ENCODE measurements around the gene PRKCE.

The PRKCE gene

DNA sequence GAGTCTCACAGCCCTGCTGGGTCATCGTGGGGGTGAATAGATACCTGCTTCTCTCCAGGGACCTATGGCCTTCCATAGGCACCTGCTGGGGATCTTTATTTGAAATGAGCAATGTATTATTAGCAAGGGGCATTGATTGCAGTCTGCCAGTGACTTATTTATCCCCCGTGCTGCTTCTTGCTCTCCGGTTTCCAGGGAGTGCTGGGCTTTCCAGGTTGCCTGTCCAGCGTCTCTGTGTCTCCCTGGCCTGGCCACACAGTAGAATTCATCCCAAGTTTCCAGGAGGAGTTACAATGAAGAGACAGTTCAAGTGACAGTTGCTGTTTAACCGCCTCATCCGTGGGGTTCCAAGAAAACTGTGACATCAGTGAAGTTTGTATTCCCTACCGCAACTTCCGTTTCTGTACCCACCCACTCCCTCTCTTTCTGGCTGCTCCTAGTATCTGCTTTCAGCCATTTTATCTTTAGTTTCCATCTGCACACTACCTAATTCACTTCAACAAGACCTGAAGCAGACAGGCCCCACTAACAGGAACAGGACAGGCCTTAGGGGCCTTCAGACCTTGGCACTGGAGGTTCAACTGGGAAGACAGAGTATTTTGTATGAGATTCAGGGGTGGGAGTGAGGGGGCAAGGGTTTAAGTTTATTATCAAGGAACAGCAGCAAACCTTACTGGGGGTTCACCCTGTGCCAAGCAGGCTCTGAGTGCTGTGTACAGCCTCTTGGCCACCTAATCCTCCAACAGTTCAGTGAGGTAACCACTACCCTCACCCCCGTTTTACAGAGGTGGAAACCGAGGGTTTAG, 134.8 kb downstream of the PRKCE start:
- DNase-seq: no peak

DNA sequence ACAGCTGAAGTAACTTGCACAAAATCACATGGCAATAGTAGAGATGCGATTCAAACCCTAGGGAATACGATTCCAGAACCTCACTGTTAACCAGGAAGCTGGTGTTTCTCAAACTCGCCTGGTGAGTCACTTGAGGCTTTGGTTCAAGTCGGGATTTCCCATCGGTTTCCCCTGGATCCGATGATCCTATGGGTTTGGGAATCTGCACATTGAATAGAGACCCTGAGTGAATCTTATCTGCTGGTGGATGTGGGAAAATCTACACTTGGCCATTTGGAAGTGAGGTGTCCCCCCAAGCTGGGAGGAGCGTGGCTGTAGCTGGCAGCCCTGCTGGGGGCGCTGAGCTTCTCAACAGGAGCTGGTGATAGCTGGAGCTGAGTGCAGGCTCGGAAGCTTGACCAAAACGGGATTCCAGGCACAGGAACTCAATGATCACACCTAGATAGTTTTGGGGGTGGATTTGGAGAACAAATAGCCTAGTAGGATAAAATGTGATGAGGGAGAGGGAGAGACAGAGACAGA, 135.4 kb downstream of the PRKCE start:
- no peak for DNase-seq

DNA sequence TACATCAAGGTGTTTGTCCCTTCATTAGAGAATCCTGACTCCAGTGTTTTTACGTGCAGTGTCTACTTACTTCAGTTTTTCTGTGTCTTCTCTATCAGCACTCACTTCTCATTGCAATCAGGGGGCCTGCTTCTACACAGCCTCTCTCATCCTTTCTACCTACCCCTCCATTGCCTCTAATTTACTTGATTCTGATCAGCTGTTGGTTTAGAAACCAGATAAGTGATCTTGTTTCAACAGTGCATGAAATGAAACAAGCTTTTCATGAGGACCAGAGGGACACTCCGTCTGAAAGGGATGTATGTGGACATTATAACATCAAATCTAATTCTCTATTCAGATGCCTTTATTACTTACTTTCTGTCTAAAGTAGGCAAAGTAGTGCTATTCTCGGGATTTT, 136.9 kb downstream of the PRKCE start:
- no peak for DNase-seq

DNA sequence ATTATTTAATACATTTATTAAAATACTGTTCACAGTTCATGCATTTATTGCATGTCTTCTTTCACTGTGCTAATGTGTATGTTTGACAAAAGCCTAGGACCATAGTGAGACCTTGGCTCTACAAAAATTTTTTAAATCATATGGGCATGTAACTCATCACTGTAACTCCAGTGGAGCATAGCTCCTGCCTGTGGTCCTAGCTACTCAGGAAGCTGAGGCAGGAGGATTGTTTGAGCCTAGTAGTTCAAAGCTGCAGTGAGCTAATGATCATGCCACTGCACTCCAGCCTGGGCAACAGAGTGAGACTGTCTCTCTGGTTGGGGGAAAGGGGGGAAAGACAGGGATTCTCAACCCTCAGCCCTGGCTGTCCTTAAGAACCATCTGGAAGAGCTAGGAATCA, 137.8 kb downstream of the PRKCE start:
- no peak for DNase-seq

DNA sequence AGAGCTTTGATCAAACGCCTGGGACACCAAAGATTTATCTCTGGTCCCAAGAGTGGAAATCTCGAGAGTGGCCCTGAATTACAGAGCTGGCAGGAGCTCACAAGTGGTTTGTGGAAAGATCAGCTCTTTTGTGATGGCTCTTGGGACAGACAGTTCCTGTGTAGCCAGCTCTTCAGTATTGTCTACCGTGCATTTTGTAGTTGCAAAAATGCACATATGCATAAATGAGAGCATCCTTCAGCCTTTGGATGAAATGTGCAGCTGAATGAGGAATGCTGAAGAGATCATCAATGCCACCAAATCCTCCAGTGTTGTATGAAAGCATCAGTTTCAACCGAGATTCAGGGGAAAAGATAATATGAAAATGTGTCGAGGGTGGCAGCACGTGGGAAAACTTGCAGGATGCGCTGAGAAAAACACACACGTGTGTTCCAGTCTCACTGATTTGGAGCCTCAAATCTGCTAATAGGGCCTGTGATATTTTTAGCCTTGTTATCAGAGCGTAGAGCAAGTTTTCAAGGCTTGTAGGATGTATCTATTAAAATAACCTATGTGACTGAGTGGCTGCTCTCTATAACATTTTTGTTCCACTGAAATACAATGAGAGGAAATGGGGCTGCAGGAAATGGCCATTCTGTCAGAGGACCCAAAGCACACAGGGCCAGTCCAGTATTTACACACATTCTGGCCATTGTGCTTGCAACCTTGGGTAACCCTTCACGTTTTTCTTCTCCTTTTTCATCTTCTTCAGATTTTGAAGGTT, 138.7 kb downstream of the PRKCE start:
- no peak for DNase-seq

DNA sequence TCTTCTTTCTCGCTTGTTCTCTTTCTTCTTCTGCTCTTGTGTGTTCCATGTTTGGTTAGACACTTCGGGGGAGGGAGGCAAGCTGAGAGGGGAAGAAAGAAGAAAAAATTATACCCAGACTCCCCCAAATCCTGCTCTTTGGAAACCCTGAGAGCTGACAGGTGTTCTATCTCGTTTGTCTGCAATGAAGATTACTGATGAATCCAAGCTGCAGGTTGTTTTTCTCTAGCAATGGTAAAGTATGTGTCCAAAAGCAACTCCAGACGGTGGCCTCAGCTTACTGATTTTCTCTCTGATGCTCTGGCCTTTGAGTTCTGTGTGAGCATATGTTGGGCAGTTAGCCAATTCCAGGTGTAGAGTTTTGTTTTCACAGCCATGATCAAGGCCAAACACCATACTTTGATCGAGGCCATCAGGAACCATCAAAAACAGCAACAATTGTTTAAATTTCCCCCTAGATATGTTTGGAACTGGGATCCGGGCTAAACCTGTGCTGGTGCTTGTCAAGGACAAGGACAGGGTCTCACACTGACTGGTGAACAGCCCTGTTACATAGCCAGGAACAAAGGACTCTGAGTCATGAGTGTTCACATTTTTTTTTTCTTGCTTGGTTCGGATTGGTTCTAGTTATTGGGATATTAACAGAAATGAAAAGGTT, 142.0 kb downstream of the PRKCE start:
- DNase-seq: no peak

DNA sequence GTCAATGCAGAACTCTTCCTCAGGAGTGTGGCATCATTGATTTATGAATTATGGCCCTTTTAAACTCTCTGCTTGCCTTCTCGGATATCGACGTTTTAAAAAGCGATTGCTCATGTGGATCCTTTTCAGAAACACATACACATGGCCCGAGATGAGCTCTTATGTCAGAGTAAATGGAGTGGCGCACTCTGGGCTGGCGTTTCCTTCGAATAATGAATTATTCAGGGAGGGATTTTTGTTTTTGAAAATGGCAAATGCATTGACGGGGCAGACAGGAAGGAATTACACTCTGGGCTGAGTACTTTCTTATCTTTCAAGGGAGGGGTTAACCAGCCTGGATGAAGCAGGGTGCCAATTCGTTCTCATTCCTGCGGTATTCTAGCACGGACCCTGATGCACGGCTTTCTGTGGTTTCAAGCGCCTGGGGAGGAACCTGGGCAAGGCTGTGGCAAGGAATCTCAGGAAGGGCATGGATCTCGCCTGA, 142.7 kb downstream of the PRKCE start:
- DNase-seq: no peak

DNA sequence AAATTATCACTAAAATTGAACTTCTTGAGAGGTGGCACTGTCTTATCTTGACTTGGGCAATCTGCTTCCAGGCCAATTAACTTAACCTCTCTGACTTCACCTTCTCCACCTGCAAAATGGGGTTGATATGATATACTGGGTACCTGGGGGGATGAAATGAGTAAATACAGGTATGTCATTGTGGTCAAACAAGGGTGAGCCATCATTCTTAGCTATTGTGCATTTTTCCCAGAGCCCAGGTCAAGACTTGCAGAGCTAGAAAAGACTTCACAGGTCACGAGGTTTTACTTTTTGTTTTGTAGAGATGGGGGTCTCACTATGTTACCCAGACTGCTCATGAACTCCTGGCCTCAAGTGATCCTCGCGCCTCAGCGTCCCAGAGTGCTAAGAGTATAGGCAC, 145.0 kb downstream of the PRKCE start:
- no peak for DNase-seq

DNA sequence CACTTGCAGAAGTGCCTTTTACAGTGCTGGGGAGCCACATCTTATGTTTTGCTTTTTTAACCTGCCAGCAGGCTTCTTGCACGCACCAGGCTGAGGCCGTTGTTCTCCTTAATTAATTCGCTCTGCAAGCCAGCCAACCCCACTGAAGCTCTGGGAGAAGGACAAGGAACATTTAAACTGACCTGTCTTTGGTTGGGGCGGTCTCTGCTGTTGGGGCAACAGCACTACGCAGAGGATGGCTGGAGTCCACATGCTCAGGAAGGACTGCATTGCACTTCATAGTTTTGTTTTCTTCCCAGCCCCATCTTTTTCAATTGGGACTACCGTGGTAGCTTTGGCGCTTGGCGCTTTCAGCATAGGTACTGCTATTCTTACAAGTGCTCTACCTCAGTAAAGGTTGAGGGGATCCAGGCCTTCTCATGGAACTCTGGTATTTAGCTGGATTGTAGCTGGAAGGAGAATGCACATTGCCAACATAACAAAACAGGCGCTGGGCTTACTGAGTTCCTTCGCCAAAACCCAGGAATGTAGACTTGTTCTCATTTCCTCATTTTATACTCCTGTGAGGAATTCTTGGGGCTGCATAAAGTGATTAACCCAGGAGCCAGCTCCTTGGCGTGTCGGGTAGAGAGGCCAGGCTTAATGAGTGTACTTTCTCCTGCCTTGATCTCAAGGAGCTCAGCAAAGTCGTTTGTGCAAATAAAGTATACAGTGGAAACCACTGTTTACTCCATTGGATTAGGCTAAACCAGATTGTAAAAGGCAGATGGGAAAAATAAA, 146.2 kb downstream of the PRKCE start:
- DNase-seq: no peak

DNA sequence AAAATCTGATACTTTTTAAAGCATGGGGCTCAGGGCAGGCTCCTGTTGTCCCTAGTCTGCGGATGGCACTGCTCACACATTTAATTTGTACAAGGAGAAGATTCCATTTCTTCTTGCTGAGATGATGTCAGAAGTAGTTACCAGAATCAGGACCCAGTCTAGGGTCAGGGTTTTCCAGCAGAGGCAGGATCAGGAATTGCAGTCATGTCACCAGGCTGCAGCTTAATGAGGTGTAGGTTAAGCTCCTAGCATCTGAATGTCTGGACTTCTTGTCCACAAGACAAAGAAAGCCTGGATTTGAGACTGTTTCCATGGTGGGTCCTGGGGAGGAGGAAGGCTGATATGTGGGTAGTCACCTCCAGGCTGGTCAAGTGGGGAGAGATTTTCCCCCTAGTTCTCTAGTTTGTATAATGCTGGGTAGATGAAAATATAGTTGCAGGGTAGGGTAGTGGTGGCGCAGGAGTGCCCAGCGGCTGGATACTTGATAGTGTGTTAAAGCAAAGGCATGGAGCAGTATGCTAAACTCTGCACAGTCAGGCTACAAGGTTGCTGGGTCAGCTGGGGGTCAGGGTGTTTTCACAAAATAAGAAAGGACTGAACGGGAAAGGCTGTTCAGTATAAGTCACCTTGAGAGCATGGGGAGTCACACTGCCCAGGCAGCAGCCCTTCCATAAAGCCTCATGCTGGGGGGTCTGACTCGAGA, 148.4 kb downstream of the PRKCE start:
- no peak for DNase-seq

DNA sequence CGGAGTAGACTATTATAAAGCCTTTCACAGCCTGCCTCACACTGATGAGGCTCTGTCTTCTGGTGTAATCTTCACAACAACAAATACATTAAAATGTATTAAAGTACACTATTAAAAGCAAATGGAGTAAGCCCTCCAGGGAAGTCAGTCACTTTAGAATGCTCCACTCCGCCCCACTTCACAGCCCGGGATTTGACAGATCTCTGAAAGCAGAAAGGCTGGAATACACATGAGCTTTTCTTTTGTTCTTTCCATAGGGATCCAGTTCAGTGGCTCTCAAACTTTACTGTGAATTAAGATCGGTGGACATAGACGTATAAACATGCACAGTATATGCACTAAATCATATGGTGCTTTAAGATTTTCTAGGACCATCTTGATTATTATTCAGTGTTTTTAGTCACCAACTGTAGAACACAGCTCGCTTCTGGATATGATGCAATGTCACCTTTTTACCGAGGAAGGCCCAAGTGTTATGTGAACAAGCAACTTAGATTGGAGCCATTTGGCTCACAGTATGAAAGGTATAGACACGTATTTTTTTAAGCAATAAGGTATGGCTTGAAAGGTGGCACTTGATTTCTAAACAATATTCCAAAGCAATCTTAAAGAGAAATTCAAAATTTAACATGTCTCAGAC, 151.1 kb downstream of the PRKCE start:
- no peak for DNase-seq

DNA sequence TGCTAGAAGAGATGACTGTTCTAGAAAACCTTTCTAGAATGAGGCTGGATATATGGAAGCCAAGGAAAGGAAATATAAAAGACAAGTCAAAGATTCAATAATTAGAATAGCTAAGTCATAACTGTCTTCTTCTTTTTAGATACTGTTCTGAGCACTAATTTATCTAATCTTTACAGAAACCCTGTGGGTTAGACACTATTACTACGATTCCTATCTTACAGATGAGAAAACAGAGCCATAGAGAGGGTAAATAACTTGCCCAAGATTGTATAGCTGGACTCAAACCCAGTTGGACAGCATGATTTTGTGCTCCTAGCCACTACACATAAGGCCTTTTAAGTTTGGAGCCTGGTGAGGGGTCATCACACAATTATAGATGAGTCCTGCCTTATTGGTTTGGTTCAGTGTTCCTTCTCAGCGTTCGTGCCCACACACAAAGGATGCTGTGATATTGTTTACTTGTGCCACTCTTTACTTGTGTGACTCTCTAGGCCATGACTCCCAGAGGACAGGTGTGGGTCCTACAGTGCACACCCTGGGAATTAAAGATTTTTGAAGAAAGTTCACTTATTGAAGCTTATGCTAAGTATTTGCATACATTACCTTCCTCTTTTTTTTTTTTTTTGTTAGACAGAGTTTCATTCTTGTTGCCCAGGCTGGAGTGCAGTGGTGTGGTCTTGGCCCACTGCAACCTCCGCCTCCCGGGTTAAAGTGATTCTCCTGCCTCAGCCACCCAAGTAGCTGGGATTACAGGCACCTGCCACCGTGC, 153.7 kb downstream of the PRKCE start:
- no peak for DNase-seq

DNA sequence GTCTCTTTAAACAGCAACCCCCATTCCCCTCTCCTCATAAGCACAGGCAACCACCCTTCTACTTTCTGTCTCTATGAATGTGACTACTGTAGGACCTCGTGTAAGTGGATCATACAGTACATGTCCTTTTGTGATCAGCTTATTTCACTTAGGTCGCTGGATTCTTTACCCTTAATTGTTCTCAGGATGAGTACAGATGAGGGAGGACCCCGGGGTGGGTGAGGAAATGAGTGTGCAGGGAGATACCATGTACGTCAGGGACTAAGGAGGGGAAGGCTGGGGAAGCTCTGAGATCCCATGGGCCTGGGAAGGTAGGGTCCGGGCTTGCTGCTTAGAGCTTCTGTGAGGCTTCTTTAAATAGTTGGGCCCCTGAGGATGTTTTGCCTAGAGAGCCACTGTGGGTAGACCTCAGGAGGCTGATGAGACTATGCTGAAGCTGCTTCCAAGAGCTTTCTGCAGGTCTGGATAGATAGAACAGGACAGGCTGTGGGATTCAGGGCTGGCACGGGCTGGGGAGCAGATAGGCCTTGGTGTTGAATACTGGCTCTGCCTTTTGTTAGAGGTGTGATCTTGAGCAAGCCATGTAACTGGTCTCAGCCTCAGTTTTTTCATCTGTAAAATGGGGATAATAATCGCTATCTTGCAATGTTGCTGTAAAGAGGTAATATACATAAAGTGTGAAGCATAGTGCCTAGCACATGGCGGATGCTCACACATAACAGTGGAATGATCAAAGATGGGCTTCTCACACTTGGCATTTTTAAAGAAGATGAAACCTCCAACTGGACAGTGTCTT, 155.3 kb downstream of the PRKCE start:
- DNase-seq: no peak

DNA sequence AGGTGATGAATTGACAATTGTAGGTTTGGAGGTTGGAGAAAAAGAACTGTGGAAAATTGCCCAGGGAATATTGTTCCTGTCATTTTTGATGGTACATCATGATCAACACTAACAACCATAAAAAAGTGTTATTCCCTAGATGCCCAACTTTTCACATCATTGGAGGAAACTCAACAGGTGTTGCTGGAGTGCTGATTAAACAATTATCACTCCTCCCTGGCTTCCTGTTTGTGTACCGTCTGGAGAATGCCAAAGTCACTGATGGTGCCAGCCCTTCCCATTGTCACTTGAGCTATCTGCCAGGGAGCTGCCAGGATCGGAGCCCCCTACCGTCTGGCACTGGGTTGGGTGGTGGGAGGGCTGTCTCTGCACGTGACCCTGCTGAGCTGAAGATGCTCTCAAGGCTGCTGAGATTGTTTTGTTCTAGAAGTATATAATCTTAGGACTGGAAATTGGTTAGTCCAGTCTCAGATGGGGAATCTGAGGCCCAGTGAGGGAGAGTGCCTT, 156.9 kb downstream of the PRKCE start:
- no peak for DNase-seq

DNA sequence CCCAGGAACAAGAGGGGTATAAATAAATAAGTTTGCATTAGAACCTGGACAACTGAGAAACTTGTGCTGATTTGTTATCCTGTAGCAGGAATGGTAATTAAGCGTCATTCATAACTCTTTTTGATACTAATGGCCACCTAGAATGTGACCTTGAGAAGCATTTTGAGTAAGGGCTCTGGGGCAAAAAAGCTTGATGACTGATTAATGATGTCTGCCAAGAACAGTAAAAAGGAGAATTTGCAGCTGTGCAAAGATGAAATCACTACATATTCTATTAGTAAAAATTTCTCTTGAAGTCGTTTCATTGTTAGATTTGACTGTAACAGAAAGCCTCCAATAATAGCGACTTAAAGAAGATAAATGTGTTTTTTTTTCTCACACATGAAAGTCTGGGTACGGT, 157.7 kb downstream of the PRKCE start:
- no peak for DNase-seq

DNA sequence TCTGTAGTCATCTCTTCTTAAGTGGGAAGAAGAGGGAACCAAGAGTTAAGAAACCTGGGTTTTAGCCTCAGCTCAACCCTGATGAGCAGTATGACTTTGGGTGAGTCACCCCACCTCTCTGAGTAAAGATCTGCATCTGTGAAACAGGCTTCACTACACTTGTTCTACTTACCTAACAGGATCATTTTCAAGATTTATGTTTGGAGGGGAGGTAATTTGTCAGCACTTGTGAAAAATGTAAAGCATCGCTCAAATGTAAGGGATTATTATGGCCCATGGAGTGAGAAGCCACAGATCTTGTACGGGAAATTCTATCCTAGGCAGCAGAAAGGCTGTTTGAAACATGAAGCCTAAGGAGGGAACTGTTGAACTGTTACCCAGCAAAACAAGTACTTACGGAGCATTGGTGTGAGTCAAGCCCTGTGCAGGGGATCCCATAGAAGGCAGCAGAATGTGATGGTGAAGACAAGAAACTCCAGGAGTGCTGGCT, 160.6 kb downstream of the PRKCE start:
- no peak for DNase-seq

DNA sequence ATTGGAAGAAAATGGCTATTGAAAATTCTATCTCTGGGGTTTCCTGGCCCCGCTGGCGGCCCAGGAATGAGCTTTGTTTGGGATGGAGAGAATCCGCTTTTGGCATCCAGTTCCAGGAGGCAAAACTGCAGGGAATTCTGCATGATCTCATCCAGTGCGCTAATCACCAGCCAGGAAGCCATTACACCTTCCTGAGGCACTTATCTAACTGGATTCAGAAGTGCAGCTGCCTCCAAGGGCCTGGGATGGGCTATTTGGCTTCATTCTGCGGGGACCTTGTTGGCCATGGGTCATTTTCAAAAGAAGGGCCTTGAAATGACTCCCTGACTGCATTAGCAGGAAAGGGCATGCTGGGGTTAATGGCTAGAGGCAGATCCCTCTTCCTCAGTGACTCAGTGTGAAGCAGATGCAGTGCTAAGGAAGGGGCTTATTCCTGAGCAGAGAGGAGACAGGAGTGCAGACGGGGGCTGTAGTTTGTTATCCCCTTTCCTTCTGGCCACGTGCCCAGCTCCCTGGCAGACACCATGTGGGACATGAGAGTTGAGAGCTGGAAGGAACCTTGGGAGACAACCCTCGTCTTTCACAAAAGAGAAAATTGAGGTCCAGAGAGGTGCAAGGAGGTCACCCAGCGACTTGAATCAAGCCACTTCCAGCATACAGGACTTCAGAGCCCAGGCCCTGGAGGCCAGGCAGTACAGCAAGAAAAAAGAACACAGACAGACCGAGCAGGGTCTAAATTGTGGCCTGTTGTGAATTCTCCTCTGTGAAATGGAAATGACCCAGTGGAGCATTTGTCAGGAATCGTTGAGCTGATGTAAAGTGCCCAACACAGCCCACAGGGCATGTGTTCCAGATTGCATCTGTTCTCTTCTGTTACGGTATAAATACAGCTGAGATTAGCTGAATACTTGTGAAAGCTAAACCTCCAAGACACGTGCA, 161.8 kb downstream of the PRKCE start:
- no peak for DNase-seq

DNA sequence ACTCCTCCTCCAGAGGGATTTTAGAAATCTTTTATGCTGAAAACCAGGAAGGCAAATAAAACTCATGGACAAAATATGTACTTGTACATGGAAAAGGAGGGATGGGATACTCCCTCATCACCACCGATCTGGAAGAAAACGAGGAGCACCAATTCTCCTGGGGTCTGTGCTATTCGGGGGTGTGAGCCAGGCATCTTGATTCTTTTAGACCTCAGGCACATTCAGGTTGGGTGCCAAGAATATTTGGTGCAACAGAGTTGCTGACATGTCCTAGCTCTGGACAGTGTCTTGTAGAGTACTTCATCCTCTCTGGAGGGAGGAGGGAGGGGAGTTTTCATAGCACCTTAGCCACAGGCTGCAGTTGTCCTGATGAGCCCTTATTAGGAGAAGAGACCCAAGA, 163.0 kb downstream of the PRKCE start:
- DNase-seq: no peak
